Esophagus squamous epithelium (tissue), 5 donors: ENCODE results near the gene SMIM14. TPM values are rescaled to one million over a fixed set of nuclear protein-coding genes. Genes with fewer than 3 reads are reported as not detected.
A peak's percentile ranks its signal among the peaks of the same experiment; 100 is the strongest.

Experiments used
- DNase-seq: peaks from one replicate; lab custom pipeline; 2025; lab: John Stamatoyannopoulos, UW
- H3K27ac ChIP-seq, 4 donors: fragments of 200-600 bp; sonication (generic); one replicate each; pipeline ENCODE4 v1.5.1; 2016 to 2019; ENCODE audit warnings: mild to moderate bottlenecking in 1 of 4
- H3K27me3 ChIP-seq, 4 donors: fragments of 200-600 bp; sonication (generic); 1 replicate in 3 of 4; 2 replicates in 1 of 4; pipeline versions ENCODE4 v1.5.1 to v1.6.0; 2017 to 2021; ENCODE audit warnings: antibody characterized with exemption in 1 of 4
- H3K36me3 ChIP-seq, 3 donors: fragments of 200-600 bp; sonication (generic); one replicate each; pipeline ENCODE4 v1.5.1; 2016 to 2019
- H3K4me1 ChIP-seq, 3 donors: fragments of 200-600 bp; sonication (generic); one replicate each; pipeline ENCODE4 v1.5.1; 2017 to 2019
- H3K4me3 ChIP-seq, 4 donors: fragments of 200-600 bp; sonication (generic); 1 replicate in 3 of 4; 2 replicates in 1 of 4; pipeline ENCODE4 v1.5.1; 2016 to 2019; ENCODE audit warnings: mild to moderate bottlenecking in 2 of 4, moderate library complexity in 1 of 4
- H3K9me3 ChIP-seq, 3 donors: fragments of 200-600 bp; sonication (generic); one replicate each; pipeline ENCODE4 v1.5.1; 2016 to 2019
- POLR2A ChIP-seq, 4 donors: fragments of 450-650 bp; IDR thresholded peaks; one replicate each; pipeline ENCODE4 v1.6.1; 2017; ENCODE audit warnings: antibody characterized with exemption in 4 of 4, mild to moderate bottlenecking in 4 of 4, moderate library complexity in 3 of 4
- WGBS, 2 donors: methylation state at CpG; one replicate each; pipeline ENCODE4 v1.1.5; 2018; 5-methylcytosine and 5-hydroxymethylcytosine counted together
- intact Hi-C: fragments of 100-400 bp; cut with DNase I; formaldehyde crosslinking; loops from one replicate; pipeline ENCODE4 v1.15.0; 2022
- total RNA-seq, 4 donors: library from RNA; depleted of rRNA; stranded (reverse); fragments of >200 nt; gene quantifications; one replicate each; pipeline ENCODE4 v1.1.0, GENCODE V29; 2016
- TF ChIP-seq, protein P1 (sequence below), 6 experiments: fragments of 450-650 bp in 4 of 6; fragments of 200-600 bp in 2 of 6; sonication (generic) in 2 of 6; IDR thresholded peaks; one replicate each; pipeline ENCODE4 v1.5.1; 2016 to 2019; ENCODE audit warnings: antibody characterized with exemption in 6 of 6, mild to moderate bottlenecking in 4 of 6, moderate library complexity in 4 of 6
- donor health status: DM: yes; HTN: yes; CAD: no.

The SMIM14 gene
- total RNA-seq, 4 donors from 2014 or later: 13.2 to 47.2 (median 25.8) TPM

DNA sequence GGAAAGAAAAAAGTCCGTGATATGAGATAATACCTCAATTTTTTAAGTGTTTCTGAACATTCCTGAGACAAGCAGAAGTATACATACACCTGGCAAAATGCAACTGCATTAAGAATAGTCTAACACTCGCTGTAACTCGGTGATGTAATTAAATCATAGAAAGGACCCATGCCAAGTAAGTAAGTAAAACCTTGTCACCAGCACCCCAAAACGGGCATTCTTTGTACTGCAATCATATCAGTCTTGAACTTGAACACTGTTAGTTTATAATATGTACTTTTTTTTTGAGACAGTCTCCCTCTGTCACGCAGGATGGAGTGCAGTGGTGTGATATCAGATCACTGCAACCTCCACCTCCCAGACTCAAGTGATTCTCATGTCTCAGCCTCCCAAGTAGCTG, 47.4 kb downstream of the SMIM14 start:
- 35 to 56% methylated on average over 4 to 5 of the region's 5 CpGs for WGBS, 2 donors
- peaks cover 0 to 20% (median 0%) of the 10 kb centered on the region in 3 donors for H3K36me3 ChIP-seq
- H3K4me1 ChIP-seq: no peaks in the 10 kb centered on the region
- no peaks in the 10 kb centered on the region for H3K27me3 ChIP-seq
- no peak overlapping the region for H3K4me3 ChIP-seq
- no peaks in the 10 kb centered on the region for H3K9me3 ChIP-seq
- H3K27ac ChIP-seq: peak overlapping the region in 1 of 4 donors; percentile 38
- DNase-seq: no peak
- intact Hi-C loops: no loop called here
- TF ChIP-seq, protein P1, sequence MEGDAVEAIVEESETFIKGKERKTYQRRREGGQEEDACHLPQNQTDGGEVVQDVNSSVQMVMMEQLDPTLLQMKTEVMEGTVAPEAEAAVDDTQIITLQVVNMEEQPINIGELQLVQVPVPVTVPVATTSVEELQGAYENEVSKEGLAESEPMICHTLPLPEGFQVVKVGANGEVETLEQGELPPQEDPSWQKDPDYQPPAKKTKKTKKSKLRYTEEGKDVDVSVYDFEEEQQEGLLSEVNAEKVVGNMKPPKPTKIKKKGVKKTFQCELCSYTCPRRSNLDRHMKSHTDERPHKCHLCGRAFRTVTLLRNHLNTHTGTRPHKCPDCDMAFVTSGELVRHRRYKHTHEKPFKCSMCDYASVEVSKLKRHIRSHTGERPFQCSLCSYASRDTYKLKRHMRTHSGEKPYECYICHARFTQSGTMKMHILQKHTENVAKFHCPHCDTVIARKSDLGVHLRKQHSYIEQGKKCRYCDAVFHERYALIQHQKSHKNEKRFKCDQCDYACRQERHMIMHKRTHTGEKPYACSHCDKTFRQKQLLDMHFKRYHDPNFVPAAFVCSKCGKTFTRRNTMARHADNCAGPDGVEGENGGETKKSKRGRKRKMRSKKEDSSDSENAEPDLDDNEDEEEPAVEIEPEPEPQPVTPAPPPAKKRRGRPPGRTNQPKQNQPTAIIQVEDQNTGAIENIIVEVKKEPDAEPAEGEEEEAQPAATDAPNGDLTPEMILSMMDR (IDR thresholded peaks at IDR 0.05): peak in 4 of 6 experiments; percentile 23 to 67 (median 46)
- TF ChIP-seq POLR2A (IDR thresholded peaks at IDR 0.05): no peak

DNA sequence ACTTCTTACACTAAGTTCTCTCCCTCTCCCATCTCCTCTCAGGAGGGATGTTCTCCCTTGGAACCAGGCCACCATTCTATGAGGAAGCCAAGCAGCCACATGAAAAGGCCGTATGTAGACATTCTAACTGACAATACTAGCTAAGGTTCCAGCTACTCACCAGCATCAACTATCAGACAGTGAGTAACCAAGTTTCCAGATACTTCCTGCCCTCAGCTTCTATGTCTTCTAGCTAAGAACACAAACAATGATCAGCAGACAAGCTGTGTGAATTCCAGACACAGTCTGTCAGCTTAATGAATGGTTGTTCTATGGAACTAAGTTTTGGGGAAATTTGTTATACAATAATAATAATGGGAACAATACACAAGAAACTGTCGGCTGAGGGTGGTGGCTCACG, 50.8 kb downstream of the SMIM14 start:
- intact Hi-C loops: no loop called here
- 73 to 76% methylated on average over 3 of the region's 3 CpGs for WGBS, 2 donors
- H3K27ac ChIP-seq: no peak overlapping the region
- no peaks in the 10 kb centered on the region for H3K4me1 ChIP-seq
- DNase-seq: no peak
- H3K4me3 ChIP-seq: no peak overlapping the region
- H3K36me3 ChIP-seq: peaks cover 0 to 14% (median 0%) of the 10 kb centered on the region in 3 donors
- TF ChIP-seq, protein P1 (IDR thresholded peaks at IDR 0.05): no peak
- TF ChIP-seq POLR2A (IDR thresholded peaks at IDR 0.05): no peak
- H3K9me3 ChIP-seq: no peaks in the 10 kb centered on the region
- H3K27me3 ChIP-seq: no peaks in the 10 kb centered on the region

DNA sequence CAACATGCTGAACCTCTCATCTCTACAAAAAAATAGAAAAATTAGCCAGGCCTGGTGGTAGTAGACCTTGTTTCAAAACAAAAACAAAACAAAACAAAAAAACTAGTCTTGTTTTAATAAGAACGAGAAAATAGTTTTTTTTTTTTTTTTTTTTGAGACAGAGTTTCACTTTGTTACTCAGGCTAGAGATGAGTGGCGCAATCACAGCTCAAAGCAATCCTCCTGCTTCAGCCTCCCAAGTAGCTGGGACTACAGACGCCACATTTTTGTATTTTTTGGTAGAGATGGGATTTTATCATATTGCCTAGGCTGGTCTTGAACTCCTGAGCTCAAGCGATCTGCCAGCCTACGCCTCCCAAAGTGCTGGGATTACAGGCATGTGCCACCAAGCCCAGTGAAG, 63.7 kb downstream of the SMIM14 start:
- 90% methylated on average over 5 of the region's 5 CpGs for WGBS, 2 donors

DNA sequence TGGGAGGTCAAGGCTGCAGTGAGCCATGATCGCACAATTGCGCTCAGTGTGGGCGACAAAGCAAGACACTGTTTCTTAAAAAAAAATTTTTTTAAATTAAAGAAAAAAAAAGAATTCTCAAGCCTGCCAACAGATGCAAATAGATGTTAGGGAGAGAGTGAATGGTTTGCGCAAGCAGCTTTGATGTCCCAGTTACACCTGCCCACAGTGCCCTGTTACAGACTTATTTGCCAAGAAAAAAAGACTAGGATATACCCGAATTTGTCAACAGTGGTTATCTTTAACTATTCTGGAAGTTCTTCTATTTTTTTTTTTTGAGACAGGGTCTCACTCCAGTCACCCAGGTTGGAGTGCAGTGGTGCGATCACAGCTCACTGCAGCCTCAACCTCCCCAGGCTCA, 67.2 kb downstream of the SMIM14 start:
- Histone ChIP-seq H3K27ac (no peak overlapping the region), H3K9me3 (no peaks in the 10 kb centered on the region), H3K4me3 (no peak overlapping the region), H3K36me3 (peaks cover 0 to 18% (median 0%) of the 10 kb centered on the region in 3 donors), H3K27me3 (no peaks in the 10 kb centered on the region), H3K4me1 (peaks cover 0 to 51% (median 11%) of the 10 kb centered on the region in 3 donors)
- intact Hi-C loops: no loop called here
- TF ChIP-seq, protein P1 (IDR thresholded peaks at IDR 0.05): no peak
- TF ChIP-seq POLR2A (IDR thresholded peaks at IDR 0.05): no peak
- WGBS, 2 donors: 81 to 93% methylated on average over 6 of the region's 6 CpGs
- no peak for DNase-seq

More for the DNA sequence above, 63.7 kb downstream of the SMIM14 start:
- Histone ChIP-seq H3K27ac (peak overlapping the region in 3 of 4 donors; percentile 28 to 62 (median 39)), H3K4me3 (no peak overlapping the region), H3K9me3 (no peaks in the 10 kb centered on the region), H3K27me3 (no peaks in the 10 kb centered on the region), H3K4me1 (peaks cover 0 to 25% (median 1%) of the 10 kb centered on the region in 3 donors), H3K36me3 (peaks cover 0 to 18% (median 0%) of the 10 kb centered on the region in 3 donors)
- TF ChIP-seq POLR2A (IDR thresholded peaks at IDR 0.05): no peak
- TF ChIP-seq, protein P1 (IDR thresholded peaks at IDR 0.05): no peak
- DNase-seq: no peak
- intact Hi-C loops: no loop called here

DNA sequence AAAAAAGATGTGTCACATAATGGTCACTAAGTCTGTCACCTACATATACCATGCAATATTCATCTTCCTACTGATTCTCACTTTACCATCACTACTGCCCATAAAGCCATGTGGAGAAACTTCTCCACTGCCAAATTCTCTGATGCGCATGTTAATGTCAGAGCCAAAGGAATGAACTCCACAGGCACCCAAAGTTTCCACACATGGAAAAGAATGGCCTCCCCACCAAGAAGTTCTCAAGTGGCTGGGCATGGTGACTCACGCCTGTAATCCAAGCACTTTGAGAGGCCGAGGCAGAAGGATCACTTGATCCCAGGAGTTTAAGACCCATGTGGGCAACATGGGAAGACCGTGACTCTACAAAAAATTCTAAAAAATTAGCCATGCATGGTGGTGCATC, 67.6 kb downstream of the SMIM14 start:
- Histone ChIP-seq H3K9me3 (no peaks in the 10 kb centered on the region), H3K4me1 (peaks cover 0 to 51% (median 12%) of the 10 kb centered on the region in 3 donors), H3K27ac (no peak overlapping the region), H3K27me3 (no peaks in the 10 kb centered on the region), H3K36me3 (peaks cover 0 to 18% (median 0%) of the 10 kb centered on the region in 3 donors), H3K4me3 (no peak overlapping the region)
- intact Hi-C loops: no loop called here
- 85 to 87% methylated on average over 2 to 4 of the region's 4 CpGs for WGBS, 2 donors
- no peak for DNase-seq
- TF ChIP-seq, protein P1 (IDR thresholded peaks at IDR 0.05): no peak
- TF ChIP-seq POLR2A (IDR thresholded peaks at IDR 0.05): no peak
